Activated naive CD4-positive, alpha-beta T cell treated with anti-CD3 and anti-CD28 coated beads, Interleukin-2, amount 10 ng/mL, durations not matched to agents 7 days and 5 days (primary cell): ENCODE results near the gene COL6A3.

ENCODE experiments used
- CTCF ChIA-PET: fragments of 350-600 bp; sonication (Branson Sonifier 250); formaldehyde crosslinking; loops from one replicate; lab custom pipeline; 2021; ENCODE audit warnings: antibody characterized with exemption; lab: Charles Lee
- DNase-seq: peaks from one replicate; pipeline ENCODE4 v3.0.0-alpha.2; 2020
- H3K27ac Mint-ChIP-seq: one replicate; pipeline ENCODE4 v1.8.0; 2021; ENCODE audit warnings: mild to moderate bottlenecking, moderate library complexity, mixed read lengths
- H3K27me3 Mint-ChIP-seq: one replicate; pipeline ENCODE4 v1.8.0; 2021; ENCODE audit warnings: mild to moderate bottlenecking, mixed read lengths
- H3K36me3 Mint-ChIP-seq: one replicate; pipeline ENCODE4 v1.8.0; 2021; ENCODE audit warnings: mixed read lengths
- H3K4me1 Mint-ChIP-seq: one replicate; pipeline ENCODE4 v1.8.0; 2021; ENCODE audit warnings: mixed read lengths
- H3K4me3 Mint-ChIP-seq: one replicate; pipeline ENCODE4 v1.8.0; 2021; ENCODE audit warnings: mild to moderate bottlenecking, moderate library complexity, mixed read lengths
- H3K9me3 Mint-ChIP-seq: one replicate; pipeline ENCODE4 v1.8.0; 2021; ENCODE audit warnings: mixed read lengths

Gene COL6A3

GRCh38 chr2:237413777-237414661, at the start of gene COL6A3:
Gene COL6A3, minus strand, starts transcription at chr2:237414164. Its CDS starts 17,347 bp downstream, at chr2:237396817.
- H3K4me1 Mint-ChIP-seq = no peaks in the 10 kb centered on the region
- H3K4me3 Mint-ChIP-seq = no peak within 1 kb of the TSS
- no peak within 1 kb of the TSS for H3K27ac Mint-ChIP-seq
- H3K9me3 Mint-ChIP-seq = no peaks in the 10 kb centered on the region
- no peaks in the 10 kb centered on the region for H3K36me3 Mint-ChIP-seq
- no peak for DNase-seq
- peaks cover 20% of the 10 kb centered on the region for H3K27me3 Mint-ChIP-seq
- CTCF ChIA-PET = interaction anchor here (0.7 to 2.6 kb wide), 4 partner anchors 8 to 158 kb away, joined by 3 to 7 read pairs (median 3); no protein-coding TSS in a partner anchor

- Mint-ChIP-seq H3K36me3 (no peaks in the 10 kb centered on the region), H3K4me1 (peaks cover 11% of the 10 kb centered on the region), H3K4me3 (no peak overlapping the region), H3K9me3 (peaks cover 12% of the 10 kb centered on the region), H3K27ac (no peak overlapping the region), H3K27me3 (peaks cover 6% of the 10 kb centered on the region)
- CTCF ChIA-PET = no interaction called here
- no peak for DNase-seq
Measured at GRCh38 chr2:237459741-237460174, 45.8 kb upstream of the COL6A3 start.

GRCh38 chr2:237459226-237459625, 45.3 kb upstream of the COL6A3 start:
- Mint-ChIP-seq H3K4me1 (peaks cover 11% of the 10 kb centered on the region), H3K36me3 (no peaks in the 10 kb centered on the region), H3K9me3 (peaks cover 12% of the 10 kb centered on the region), H3K4me3 (no peak overlapping the region), H3K27me3 (peaks cover 6% of the 10 kb centered on the region), H3K27ac (peak overlapping the region; percentile 22)
- CTCF ChIA-PET = interaction anchor here (0.9 to 2.0 kb wide), 4 partner anchors 9 to 38 kb away, joined by 3 to 11 read pairs (median 3); no protein-coding TSS in a partner anchor
- no peak for DNase-seq

GRCh38 chr2:237458519-237458918, 44.6 kb upstream of the COL6A3 start:
- Mint-ChIP-seq H3K27me3 (peaks cover 6% of the 10 kb centered on the region), H3K4me3 (no peak overlapping the region), H3K27ac (peak overlapping the region; percentile 22), H3K9me3 (peaks cover 12% of the 10 kb centered on the region), H3K4me1 (peaks cover 11% of the 10 kb centered on the region), H3K36me3 (no peaks in the 10 kb centered on the region)
- CTCF ChIA-PET = interaction anchor here (0.9 to 2.0 kb wide), 5 partner anchors 8 to 54 kb away, joined by 3 to 11 read pairs (median 3); no protein-coding TSS in a partner anchor
- no peak for DNase-seq

GRCh38 chr2:237457388-237457941, 43.5 kb upstream of the COL6A3 start:
- H3K36me3 Mint-ChIP-seq = no peaks in the 10 kb centered on the region
- H3K27me3 Mint-ChIP-seq = peaks cover 6% of the 10 kb centered on the region
- DNase-seq = no peak
- peaks cover 11% of the 10 kb centered on the region for H3K4me1 Mint-ChIP-seq
- CTCF ChIA-PET = interaction anchor here (1.3 to 2.0 kb wide), 2 partner anchors 36 to 55 kb away, joined by 4 to 11 read pairs; no protein-coding TSS in a partner anchor
- peaks cover 12% of the 10 kb centered on the region for H3K9me3 Mint-ChIP-seq
- no peak overlapping the region for H3K27ac Mint-ChIP-seq
- H3K4me3 Mint-ChIP-seq = no peak overlapping the region

- Mint-ChIP-seq H3K27ac (no peak overlapping the region), H3K4me1 (peaks cover 11% of the 10 kb centered on the region), H3K9me3 (peaks cover 12% of the 10 kb centered on the region), H3K27me3 (peaks cover 4% of the 10 kb centered on the region), H3K36me3 (no peaks in the 10 kb centered on the region), H3K4me3 (no peak overlapping the region)
- DNase-seq = no peak
- CTCF ChIA-PET = interaction anchor here (1.7 kb wide), 1 partner anchor 35 kb away, joined by 6 read pairs; no protein-coding TSS in a partner anchor
Measured at GRCh38 chr2:237456200-237456843, 42.4 kb upstream of the COL6A3 start.

GRCh38 chr2:237455764-237456163, 41.8 kb upstream of the COL6A3 start:
- CTCF ChIA-PET = interaction anchor here (1.7 kb wide), 1 partner anchor 34 kb away, joined by 6 read pairs; no protein-coding TSS in a partner anchor
- Mint-ChIP-seq H3K4me1 (peaks cover 11% of the 10 kb centered on the region), H3K4me3 (no peak overlapping the region), H3K27me3 (peaks cover 4% of the 10 kb centered on the region), H3K36me3 (no peaks in the 10 kb centered on the region), H3K9me3 (peaks cover 12% of the 10 kb centered on the region), H3K27ac (no peak overlapping the region)
- no peak for DNase-seq

- CTCF ChIA-PET = no interaction called here
- H3K36me3 Mint-ChIP-seq = no peaks in the 10 kb centered on the region
- no peak overlapping the region for H3K4me3 Mint-ChIP-seq
- peaks cover 16% of the 10 kb centered on the region for H3K9me3 Mint-ChIP-seq
- peaks cover 14% of the 10 kb centered on the region for H3K4me1 Mint-ChIP-seq
- no peak for DNase-seq
- H3K27ac Mint-ChIP-seq = no peak overlapping the region
- H3K27me3 Mint-ChIP-seq = peaks cover 10% of the 10 kb centered on the region
Measured at GRCh38 chr2:237453671-237454070, 39.7 kb upstream of the COL6A3 start.

- no peaks in the 10 kb centered on the region for H3K36me3 Mint-ChIP-seq
- DNase-seq = no peak
- CTCF ChIA-PET = no interaction called here
- peaks cover 10% of the 10 kb centered on the region for H3K9me3 Mint-ChIP-seq
- H3K27ac Mint-ChIP-seq = no peak overlapping the region
- H3K4me1 Mint-ChIP-seq = peaks cover 8% of the 10 kb centered on the region
- H3K27me3 Mint-ChIP-seq = peaks cover 18% of the 10 kb centered on the region
- no peak overlapping the region for H3K4me3 Mint-ChIP-seq
Measured at GRCh38 chr2:237452861-237453260, 38.9 kb upstream of the COL6A3 start.

- H3K36me3 Mint-ChIP-seq = no peaks in the 10 kb centered on the region
- DNase-seq = no peak
- H3K9me3 Mint-ChIP-seq = peaks cover 6% of the 10 kb centered on the region
- H3K4me3 Mint-ChIP-seq = no peak overlapping the region
- peaks cover 8% of the 10 kb centered on the region for H3K4me1 Mint-ChIP-seq
- H3K27ac Mint-ChIP-seq = no peak overlapping the region
- CTCF ChIA-PET = interaction anchor here (0.7 to 1.2 kb wide), 3 partner anchors 24 to 41 kb away, joined by 4 read pairs; no protein-coding TSS in a partner anchor
- H3K27me3 Mint-ChIP-seq = peaks cover 19% of the 10 kb centered on the region
Measured at GRCh38 chr2:237451643-237452469, 37.9 kb upstream of the COL6A3 start.

- H3K4me1 Mint-ChIP-seq = peaks cover 8% of the 10 kb centered on the region
- no peak overlapping the region for H3K27ac Mint-ChIP-seq
- H3K27me3 Mint-ChIP-seq = peaks cover 19% of the 10 kb centered on the region
- no peaks in the 10 kb centered on the region for H3K36me3 Mint-ChIP-seq
- CTCF ChIA-PET = interaction anchor here (1.1 to 1.4 kb wide), 2 partner anchors 8 to 9 kb away, joined by 3 read pairs; no protein-coding TSS in a partner anchor
- H3K4me3 Mint-ChIP-seq = no peak overlapping the region
- DNase-seq = no peak
- peaks cover 3% of the 10 kb centered on the region for H3K9me3 Mint-ChIP-seq
Measured at GRCh38 chr2:237450583-237450982, 36.6 kb upstream of the COL6A3 start.

- Mint-ChIP-seq H3K4me1 (peaks cover 8% of the 10 kb centered on the region), H3K4me3 (no peak overlapping the region), H3K36me3 (no peaks in the 10 kb centered on the region), H3K27me3 (peaks cover 16% of the 10 kb centered on the region), H3K9me3 (peaks cover 3% of the 10 kb centered on the region), H3K27ac (no peak overlapping the region)
- no peak for DNase-seq
- CTCF ChIA-PET = interaction anchor here (1.0 to 1.4 kb wide), 3 partner anchors 9 to 26 kb away, joined by 3 to 4 read pairs (median 3); no protein-coding TSS in a partner anchor
Measured at GRCh38 chr2:237450108-237450507, 36.1 kb upstream of the COL6A3 start.
